HepG2 (cell line): ENCODE data around the gene TMEM237. TPM values are rescaled to one million over a fixed set of nuclear protein-coding genes. Genes with fewer than 3 reads are reported as not detected.

Experiments
- ATAC-seq: fragments of 200-7000 bp; cut with Tn5 transposase; 3 replicates; pipeline ENCODE4 v1.9.1; 2020; ENCODE audit warnings: mild to moderate bottlenecking, moderate library complexity
- BruUV-seq: library from RNA; stranded (reverse); fragments of 400-500 nt; replicated peaks from 2 replicates; lab custom pipeline; 2021; lab: Mats Ljungman, UMichigan
- CTCF ChIA-PET: fragments of 300-600 bp; formaldehyde crosslinking; extraction: SDS; loops from one replicate; lab custom pipeline; 2021; ENCODE audit warnings: low total read pairs, inconsistent platforms, low intra/inter-chr PET ratio; lab: Yijun Ruan, JAX
- POLR2A ChIA-PET: fragments of 350-600 bp; sonication (Branson Sonifier 250); formaldehyde crosslinking; loops from one replicate; lab custom pipeline; 2020; ENCODE audit warnings: antibody characterized with exemption, inconsistent platforms; lab: Yijun Ruan, JAX
- DNase-seq: peaks from one replicate; pipeline ENCODE4 v3.0.0-alpha.2; 2015; ENCODE audit warnings: low spot score
- FAIRE-seq: peaks from 3 replicates; lab custom pipeline; 2011; peaks lifted over from hg19 to GRCh38; lab: Jason Lieb, UNC
- H2AFZ ChIP-seq: one replicate; pipeline ENCODE4 v1.6.1; 2011; ENCODE audit warnings: low read length, inconsistent platforms
- H3K27ac ChIP-seq: fragments of 300-600 bp; 3 replicates; pipeline ENCODE4 v1.8.0; 2011; ENCODE audit warnings: mixed run types, mild to moderate bottlenecking, mixed read lengths, low read length, inconsistent platforms; ENCODE audit not compliant: insufficient read depth; ENCODE audit errors: extremely low read length
- H3K27me3 ChIP-seq, 2 experiments: fragments of 200-600 bp in 1 of 2; 2 replicates in 1 of 2; 3 replicates in 1 of 2; pipeline versions ENCODE4 v1.6.0 to v1.8.0; 2011; ENCODE audit warnings: low read length in 2 of 2, mild to moderate bottlenecking in 2 of 2, moderate library complexity in 2 of 2, inconsistent platforms in 1 of 2; ENCODE audit not compliant: insufficient read depth in 2 of 2, control insufficient read depth in 1 of 2
- H3K36me3 ChIP-seq, 2 experiments: fragments of 200-600 bp in 1 of 2; replicated peaks in 1 of 2; 2 replicates in 1 of 2; 3 replicates in 1 of 2; pipeline versions ENCODE4 v1.5.1 to v1.8.0; 2011; ENCODE audit warnings: low read length in 2 of 2, inconsistent platforms in 1 of 2; ENCODE audit not compliant: insufficient read depth in 2 of 2, control insufficient read depth in 1 of 2
- H3K4me1 ChIP-seq: 2 replicates; pipeline ENCODE4 v1.5.1; 2012; ENCODE audit warnings: low read length, inconsistent platforms; ENCODE audit not compliant: insufficient read depth
- H3K4me2 ChIP-seq: 2 replicates; pipeline ENCODE4 v1.6.0; 2011; ENCODE audit warnings: low read depth, low read length, inconsistent platforms
- H3K4me3 ChIP-seq, 3 experiments: fragments of 200-600 bp in 1 of 3; sonication (generic), shearing (Covaris generic) in 1 of 3; replicated peaks in 1 of 3; 2 replicates each; pipeline ENCODE4 v1.5.1; 2011 to 2016; ENCODE audit warnings: low read length in 3 of 3, inconsistent platforms in 2 of 3, low read depth in 2 of 3, mild to moderate bottlenecking in 2 of 3, control low read depth in 1 of 3, mixed read lengths in 1 of 3; ENCODE audit not compliant: insufficient read depth in 1 of 3
- H3K79me2 ChIP-seq: one replicate; pipeline ENCODE4 v1.6.1; 2011; ENCODE audit warnings: low read length, inconsistent platforms; ENCODE audit not compliant: insufficient read depth
- H3K9ac ChIP-seq: 2 replicates; pipeline ENCODE4 v1.6.0; 2011; ENCODE audit warnings: mild to moderate bottlenecking, low read depth, low read length, inconsistent platforms; ENCODE audit not compliant: insufficient read depth
- H3K9me3 ChIP-seq: 2 replicates; pipeline ENCODE4 v1.5.1; 2012; ENCODE audit warnings: mild to moderate bottlenecking, low read length
- H4K20me1 ChIP-seq: 2 replicates; pipeline ENCODE4 v1.6.0; 2011; ENCODE audit warnings: inconsistent platforms, mild to moderate bottlenecking, low read length, moderate library complexity; ENCODE audit not compliant: insufficient read depth
- GATAD1 ChIP-seq: IDR thresholded peaks from 2 replicates; pipeline ENCODE4 v1.6.1; 2016; ENCODE audit warnings: missing genetic modification reagents, missing compliant biosample characterization
- IRX3 ChIP-seq: sonication (generic); formaldehyde crosslinking; IDR thresholded peaks from 2 replicates; pipeline ENCODE4 v1.8.1; 2023; ENCODE audit warnings: mild to moderate bottlenecking, low read depth, missing genetic modification reagents, borderline replicate concordance
- KDM5B ChIP-seq: sonication (generic); formaldehyde crosslinking; IDR thresholded peaks from 2 replicates; pipeline ENCODE4 v1.4.0; 2020; ENCODE audit warnings: missing genetic modification reagents, mild to moderate bottlenecking, borderline replicate concordance
- MIXL1 ChIP-seq: IDR thresholded peaks from 2 replicates; pipeline ENCODE4 v1.6.1; 2016
- SMARCE1 ChIP-seq: fragments of 450-650 bp; IDR thresholded peaks from 2 replicates; pipeline ENCODE4 v1.6.1; 2017; ENCODE audit warnings: borderline replicate concordance
- ZNF33B ChIP-seq: sonication (generic); formaldehyde crosslinking; IDR thresholded peaks from 2 replicates; pipeline ENCODE4 v1.5.1; 2020; ENCODE audit warnings: mild to moderate bottlenecking, missing genetic modification reagents
- ZNF383 ChIP-seq: sonication (generic); formaldehyde crosslinking; IDR thresholded peaks from 2 replicates; pipeline ENCODE4 v1.4.0; 2020; ENCODE audit warnings: missing genetic modification reagents, mild to moderate bottlenecking, borderline replicate concordance
- ZNF547 ChIP-seq: sonication (generic); formaldehyde crosslinking; IDR thresholded peaks from 2 replicates; pipeline ENCODE4 v1.5.1; 2020; ENCODE audit warnings: mild to moderate bottlenecking, missing genetic modification reagents
- ZNF644 ChIP-seq: IDR thresholded peaks from 2 replicates; pipeline ENCODE4 v1.6.1; 2016; ENCODE audit warnings: low read depth
- ZNF747 ChIP-seq: sonication (generic); formaldehyde crosslinking; IDR thresholded peaks from 2 replicates; pipeline ENCODE4 v1.8.1; 2023; ENCODE audit warnings: missing genetic modification reagents, mild to moderate bottlenecking, borderline replicate concordance
- WGBS: methylation state at CpG from one replicate; pipeline ENCODE4 v1.1.6; 2017; ENCODE audit warnings: low lambda C conversion rate; 5-methylcytosine and 5-hydroxymethylcytosine counted together
- in situ Hi-C: cut with HindIII; loops from 2 replicates; pipeline ENCODE4 v1.10.0; 2017; ENCODE audit warnings: low pct_unique_long_range_greater_than_20kb; ENCODE audit not compliant: extremely low pct_ligation_motif_present
- intact Hi-C: fragments of 100-400 bp; cut with micrococcal nuclease; formaldehyde crosslinking; loops from one replicate; pipeline ENCODE4 v1.10.0; 2022; ENCODE audit not compliant: unreplicated experiment
- polyA plus RNA-seq, 8 experiments: library from polyadenylated mRNA; depleted of rRNA in 3 of 8; stranded (reverse) in 7 of 8; unstranded in 1 of 8; fragments of >200 nt; fragmentation: Illumina TruSeq in 4 of 8; extraction: Trizol in 4 of 8; gene quantifications; 2 replicates each; pipeline versions ENCODE4 v1.2.1 to v1.2.3, GENCODE V29; 2011 to 2016; ENCODE audit warnings: low read depth in 4 of 8, missing spikeins in 1 of 8, mixed read lengths in 1 of 8; ENCODE audit not compliant: insufficient read depth in 1 of 8
- total RNA-seq, 5 experiments: library from RNA; depleted of rRNA; stranded (reverse); fragments of >200 nt; fragmentation: Illumina TruSeq; extraction: Trizol; gene quantifications; 2 replicates each; pipeline ENCODE4 v1.2.3, GENCODE V29; 2016; ENCODE audit warnings: low read depth in 1 of 5
- TF ChIP-seq, protein P1 (sequence below): sonication (generic); formaldehyde crosslinking; IDR thresholded peaks from 2 replicates; pipeline ENCODE4 v1.5.1; 2020; ENCODE audit warnings: missing genetic modification reagents, mild to moderate bottlenecking, borderline replicate concordance
- TF ChIP-seq, protein P2 (sequence below): sonication (generic); formaldehyde crosslinking; IDR thresholded peaks from 2 replicates; pipeline ENCODE4 v1.8.0; 2022; ENCODE audit warnings: mild to moderate bottlenecking, missing genetic modification reagents, moderate library complexity
- TF ChIP-seq, protein P3 (sequence below): sonication (generic); formaldehyde crosslinking; IDR thresholded peaks from 2 replicates; pipeline ENCODE4 v1.5.0; 2020; ENCODE audit warnings: missing genetic modification reagents, mild to moderate bottlenecking, borderline replicate concordance
- TF ChIP-seq, protein P4 (sequence below): sonication (generic); formaldehyde crosslinking; IDR thresholded peaks from 2 replicates; pipeline ENCODE4 v1.5.1; 2020; ENCODE audit warnings: mild to moderate bottlenecking, missing genetic modification reagents, borderline replicate concordance
- TF ChIP-seq, protein P5 (sequence below): sonication (generic); formaldehyde crosslinking; IDR thresholded peaks from 2 replicates; pipeline ENCODE4 v1.8.0; 2022; ENCODE audit warnings: missing genetic modification reagents, low read depth, mild to moderate bottlenecking, borderline replicate concordance
- TF ChIP-seq, protein P6 (sequence below): sonication (generic); formaldehyde crosslinking; IDR thresholded peaks from 2 replicates; pipeline ENCODE4 v1.8.1; 2023; ENCODE audit warnings: mild to moderate bottlenecking, moderate library complexity, missing genetic modification reagents

Gene TMEM237
- total and polyA plus RNA-seq, 2 of the 13 experiments (the other 11 are each of a cell fraction or from before 2014, with no cell fraction given), result 21.8 to 36.1 TPM

DNA sequence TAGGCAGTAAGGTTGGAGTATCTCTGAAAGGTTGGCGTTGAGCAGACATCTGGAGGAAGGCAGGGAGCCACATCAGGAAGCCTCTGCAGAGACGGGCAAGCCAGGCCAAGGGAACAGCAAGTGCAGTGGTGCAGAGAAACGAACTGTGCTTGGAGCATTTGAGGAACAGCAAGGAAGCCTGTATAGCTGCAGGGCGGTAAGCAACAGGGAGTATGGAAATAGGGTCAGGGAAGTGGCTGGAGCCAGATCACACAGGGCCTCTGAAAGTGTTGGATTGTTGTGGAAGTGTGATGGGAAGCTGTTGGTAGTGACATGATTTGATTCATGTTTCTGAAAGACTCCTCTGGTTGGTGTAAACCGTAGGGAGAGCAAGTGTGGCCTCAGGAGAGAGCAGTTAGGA lies 13.4 kb upstream of the TMEM237 start:
- Histone ChIP-seq H3K4me3 (no peak overlapping the region), H4K20me1 (no peaks in the 10 kb centered on the region), H2AFZ (no peak overlapping the region), H3K27me3 (peaks cover 0 to 25% of the 10 kb centered on the region in 2 experiments; a peak in 3 of 5 replicates), H3K27ac (no peak overlapping the region), H3K36me3 (no peaks in the 10 kb centered on the region), H3K9ac (no peak overlapping the region), H3K9me3 (no peaks in the 10 kb centered on the region), H3K4me2 (no peak overlapping the region), H3K4me1 (no peaks in the 10 kb centered on the region), H3K79me2 (no peaks in the 10 kb centered on the region)
- in situ Hi-C loops, result no loop called here
- BruUV-seq, result no TSS peak
- TF ChIP-seq ZNF33B, result no peak
- TF ChIP-seq, protein P1, sequence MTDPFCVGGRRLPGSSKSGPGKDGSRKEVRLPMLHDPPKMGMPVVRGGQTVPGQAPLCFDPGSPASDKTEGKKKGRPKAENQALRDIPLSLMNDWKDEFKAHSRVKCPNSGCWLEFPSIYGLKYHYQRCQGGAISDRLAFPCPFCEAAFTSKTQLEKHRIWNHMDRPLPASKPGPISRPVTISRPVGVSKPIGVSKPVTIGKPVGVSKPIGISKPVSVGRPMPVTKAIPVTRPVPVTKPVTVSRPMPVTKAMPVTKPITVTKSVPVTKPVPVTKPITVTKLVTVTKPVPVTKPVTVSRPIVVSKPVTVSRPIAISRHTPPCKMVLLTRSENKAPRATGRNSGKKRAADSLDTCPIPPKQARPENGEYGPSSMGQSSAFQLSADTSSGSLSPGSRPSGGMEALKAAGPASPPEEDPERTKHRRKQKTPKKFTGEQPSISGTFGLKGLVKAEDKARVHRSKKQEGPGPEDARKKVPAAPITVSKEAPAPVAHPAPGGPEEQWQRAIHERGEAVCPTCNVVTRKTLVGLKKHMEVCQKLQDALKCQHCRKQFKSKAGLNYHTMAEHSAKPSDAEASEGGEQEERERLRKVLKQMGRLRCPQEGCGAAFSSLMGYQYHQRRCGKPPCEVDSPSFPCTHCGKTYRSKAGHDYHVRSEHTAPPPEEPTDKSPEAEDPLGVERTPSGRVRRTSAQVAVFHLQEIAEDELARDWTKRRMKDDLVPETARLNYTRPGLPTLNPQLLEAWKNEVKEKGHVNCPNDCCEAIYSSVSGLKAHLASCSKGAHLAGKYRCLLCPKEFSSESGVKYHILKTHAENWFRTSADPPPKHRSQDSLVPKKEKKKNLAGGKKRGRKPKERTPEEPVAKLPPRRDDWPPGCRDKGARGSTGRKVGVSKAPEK (CRISPR knock-in tag), result no peak
- no peak for TF ChIP-seq KDM5B (CRISPR knock-in tag)
- no peak for TF ChIP-seq IRX3 (CRISPR knock-in tag)
- no peak for TF ChIP-seq SMARCE1
- no peak for TF ChIP-seq ZNF547 (CRISPR knock-in tag)
- no peak for TF ChIP-seq ZNF747 (CRISPR knock-in tag)
- no peak for TF ChIP-seq MIXL1 (CRISPR knock-in tag)
- TF ChIP-seq, protein P2, sequence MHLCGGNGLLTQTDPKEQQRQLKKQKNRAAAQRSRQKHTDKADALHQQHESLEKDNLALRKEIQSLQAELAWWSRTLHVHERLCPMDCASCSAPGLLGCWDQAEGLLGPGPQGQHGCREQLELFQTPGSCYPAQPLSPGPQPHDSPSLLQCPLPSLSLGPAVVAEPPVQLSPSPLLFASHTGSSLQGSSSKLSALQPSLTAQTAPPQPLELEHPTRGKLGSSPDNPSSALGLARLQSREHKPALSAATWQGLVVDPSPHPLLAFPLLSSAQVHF, result no peak
- TF ChIP-seq, protein P3, sequence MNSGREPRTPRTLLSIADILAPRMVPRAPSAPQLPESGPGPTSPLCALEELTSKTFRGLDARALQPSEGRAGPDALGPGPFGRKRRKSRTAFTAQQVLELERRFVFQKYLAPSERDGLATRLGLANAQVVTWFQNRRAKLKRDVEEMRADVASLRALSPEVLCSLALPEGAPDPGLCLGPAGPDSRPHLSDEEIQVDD (CRISPR knock-in tag), result no peak
- TF ChIP-seq, protein P4, sequence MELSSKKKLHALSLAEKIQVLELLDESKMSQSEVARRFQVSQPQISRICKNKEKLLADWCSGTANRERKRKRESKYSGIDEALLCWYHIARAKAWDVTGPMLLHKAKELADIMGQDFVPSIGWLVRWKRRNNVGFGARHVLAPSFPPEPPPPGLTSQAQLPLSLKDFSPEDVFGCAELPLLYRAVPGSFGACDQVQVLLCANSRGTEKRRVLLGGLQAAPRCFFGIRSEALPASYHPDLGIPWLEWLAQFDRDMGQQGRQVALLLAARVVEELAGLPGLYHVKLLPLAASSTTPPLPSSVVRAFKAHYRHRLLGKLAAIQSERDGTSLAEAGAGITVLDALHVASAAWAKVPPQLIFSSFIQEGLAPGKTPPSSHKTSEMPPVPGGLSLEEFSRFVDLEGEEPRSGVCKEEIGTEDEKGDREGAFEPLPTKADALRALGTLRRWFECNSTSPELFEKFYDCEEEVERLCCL, result no peak
- TF ChIP-seq, protein P5, sequence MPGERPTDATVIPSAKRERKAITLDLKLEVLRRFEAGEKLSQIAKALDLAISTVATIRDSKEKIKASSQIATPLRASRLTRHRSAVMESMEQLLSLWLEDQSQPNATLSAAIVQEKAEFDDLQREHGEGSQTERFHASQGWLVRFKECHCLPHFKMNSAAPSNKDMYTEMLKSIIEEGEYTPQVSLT (CRISPR knock-in tag), result no peak
- TF ChIP-seq, protein P6, sequence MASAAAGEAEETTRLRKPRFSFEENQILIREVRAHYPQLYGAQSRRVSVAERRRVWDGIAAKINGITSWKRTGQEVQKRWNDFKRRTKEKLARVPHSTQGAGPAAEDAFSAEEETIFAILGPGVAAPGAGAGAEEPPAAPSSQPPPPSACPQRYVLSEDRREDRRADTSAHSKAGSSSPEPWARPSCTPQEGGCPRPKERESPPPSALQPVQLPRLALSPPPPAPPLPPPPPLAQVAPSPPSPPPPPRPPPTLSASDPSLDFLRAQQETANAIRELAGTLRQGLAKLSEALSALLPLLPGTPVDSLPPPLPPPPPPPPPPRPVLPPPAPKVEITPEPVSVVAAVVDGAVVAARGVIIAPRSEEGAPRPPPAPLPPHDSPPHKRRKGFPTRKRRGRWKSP (CRISPR knock-in tag), result no peak
- no peak for TF ChIP-seq GATAD1 (CRISPR knock-in tag)
- no peak for TF ChIP-seq ZNF644 (CRISPR knock-in tag)
- no peak for TF ChIP-seq ZNF383 (CRISPR knock-in tag)
- 13% methylated on average over 5 of the region's 5 CpGs for WGBS
- FAIRE-seq (no peak), ATAC-seq (peak; percentile 28), DNase-seq (no peak)
- ChIA-PET CTCF (no interaction called here), POLR2A (no interaction called here)
- intact Hi-C loops, result no loop called here
